ENCODE measurements around the gene RPRML.

DNA sequence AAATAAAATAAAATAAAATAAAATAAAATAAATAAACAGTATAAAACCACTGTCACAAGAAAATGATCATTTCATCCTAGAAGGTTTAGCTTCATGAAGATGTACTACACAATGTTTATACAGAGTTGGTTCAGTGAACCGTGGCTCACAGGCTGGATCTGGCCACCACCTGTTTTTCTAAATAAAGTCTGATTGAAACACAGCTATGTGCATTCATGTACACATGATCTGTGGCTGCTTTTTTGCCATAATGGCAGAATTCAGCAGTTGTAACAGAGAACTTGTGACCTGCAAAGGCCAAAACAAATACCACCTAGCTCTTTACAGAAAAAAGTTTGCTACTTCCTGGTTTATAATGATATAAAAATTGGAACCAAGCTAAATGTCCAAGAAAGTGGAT, 12.6 kb upstream of the RPRML start:
- TF ChIP-seq EZH2 (IDR thresholded peaks at IDR 0.05; ENCODE audit: borderline replicate concordance) (no peak), EZH2phosphoT487 (IDR thresholded peaks at IDR 0.05; ENCODE audit: low read depth, severe bottlenecking, unreplicated experiment) (no peak)
- TF ChIP-seq, protein P1, sequence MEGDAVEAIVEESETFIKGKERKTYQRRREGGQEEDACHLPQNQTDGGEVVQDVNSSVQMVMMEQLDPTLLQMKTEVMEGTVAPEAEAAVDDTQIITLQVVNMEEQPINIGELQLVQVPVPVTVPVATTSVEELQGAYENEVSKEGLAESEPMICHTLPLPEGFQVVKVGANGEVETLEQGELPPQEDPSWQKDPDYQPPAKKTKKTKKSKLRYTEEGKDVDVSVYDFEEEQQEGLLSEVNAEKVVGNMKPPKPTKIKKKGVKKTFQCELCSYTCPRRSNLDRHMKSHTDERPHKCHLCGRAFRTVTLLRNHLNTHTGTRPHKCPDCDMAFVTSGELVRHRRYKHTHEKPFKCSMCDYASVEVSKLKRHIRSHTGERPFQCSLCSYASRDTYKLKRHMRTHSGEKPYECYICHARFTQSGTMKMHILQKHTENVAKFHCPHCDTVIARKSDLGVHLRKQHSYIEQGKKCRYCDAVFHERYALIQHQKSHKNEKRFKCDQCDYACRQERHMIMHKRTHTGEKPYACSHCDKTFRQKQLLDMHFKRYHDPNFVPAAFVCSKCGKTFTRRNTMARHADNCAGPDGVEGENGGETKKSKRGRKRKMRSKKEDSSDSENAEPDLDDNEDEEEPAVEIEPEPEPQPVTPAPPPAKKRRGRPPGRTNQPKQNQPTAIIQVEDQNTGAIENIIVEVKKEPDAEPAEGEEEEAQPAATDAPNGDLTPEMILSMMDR (IDR thresholded peaks at IDR 0.05; ENCODE audit: poor library complexity) = no peak

All from hepatocyte (in vitro differentiated cells).